Germinal center (tissue), 1 donor: ENCODE measurements around the gene CDKN1B.

Source experiments
- DNase-seq: peaks from one replicate; pipeline ENCODE4 v3.0.0; 2012; ENCODE audit warnings: mixed read lengths, low spot score

CDKN1B gene

DNA sequence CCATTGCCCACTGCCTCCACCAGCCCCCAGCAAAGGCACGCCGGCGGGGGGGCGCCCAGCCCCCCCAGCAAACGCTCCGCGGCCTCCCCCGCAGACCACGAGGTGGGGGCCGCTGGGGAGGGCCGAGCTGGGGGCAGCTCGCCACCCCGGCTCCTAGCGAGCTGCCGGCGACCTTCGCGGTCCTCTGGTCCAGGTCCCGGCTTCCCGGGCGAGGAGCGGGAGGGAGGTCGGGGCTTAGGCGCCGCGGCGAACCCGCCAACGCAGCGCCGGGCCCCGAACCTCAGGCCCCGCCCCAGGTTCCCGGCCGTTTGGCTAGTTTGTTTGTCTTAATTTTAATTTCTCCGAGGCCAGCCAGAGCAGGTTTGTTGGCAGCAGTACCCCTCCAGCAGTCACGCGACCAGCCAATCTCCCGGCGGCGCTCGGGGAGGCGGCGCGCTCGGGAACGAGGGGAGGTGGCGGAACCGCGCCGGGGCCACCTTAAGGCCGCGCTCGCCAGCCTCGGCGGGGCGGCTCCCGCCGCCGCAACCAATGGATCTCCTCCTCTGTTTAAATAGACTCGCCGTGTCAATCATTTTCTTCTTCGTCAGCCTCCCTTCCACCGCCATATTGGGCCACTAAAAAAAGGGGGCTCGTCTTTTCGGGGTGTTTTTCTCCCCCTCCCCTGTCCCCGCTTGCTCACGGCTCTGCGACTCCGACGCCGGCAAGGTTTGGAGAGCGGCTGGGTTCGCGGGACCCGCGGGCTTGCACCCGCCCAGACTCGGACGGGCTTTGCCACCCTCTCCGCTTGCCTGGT lies at the start of gene CDKN1B:
Gene CDKN1B, plus strand, starts transcription at position 576 of the 793 bp plus-strand sequence. CDS start 472 bp downstream, outside the sequence.
- peak; percentile 87 for DNase-seq

DNA sequence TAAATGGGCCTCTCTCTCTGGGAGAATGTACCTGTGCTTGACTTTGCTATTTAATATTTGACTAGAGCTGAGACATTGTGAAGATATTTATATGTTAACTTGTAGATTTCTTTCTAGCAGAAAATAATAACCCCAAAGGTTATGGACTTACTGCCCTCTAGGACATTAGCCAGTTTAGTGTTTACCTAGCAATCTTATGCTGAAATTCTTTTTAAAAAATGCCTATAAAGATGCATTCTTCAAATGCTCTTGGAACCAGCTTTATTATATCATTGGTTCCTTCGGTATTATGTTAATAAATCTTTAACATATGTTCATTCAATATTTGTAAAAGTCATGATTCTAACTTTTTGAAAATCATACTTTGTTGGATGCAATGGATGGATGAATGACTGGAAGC lies 49.2 kb upstream of the CDKN1B start:
- DNase-seq = no peak

DNA sequence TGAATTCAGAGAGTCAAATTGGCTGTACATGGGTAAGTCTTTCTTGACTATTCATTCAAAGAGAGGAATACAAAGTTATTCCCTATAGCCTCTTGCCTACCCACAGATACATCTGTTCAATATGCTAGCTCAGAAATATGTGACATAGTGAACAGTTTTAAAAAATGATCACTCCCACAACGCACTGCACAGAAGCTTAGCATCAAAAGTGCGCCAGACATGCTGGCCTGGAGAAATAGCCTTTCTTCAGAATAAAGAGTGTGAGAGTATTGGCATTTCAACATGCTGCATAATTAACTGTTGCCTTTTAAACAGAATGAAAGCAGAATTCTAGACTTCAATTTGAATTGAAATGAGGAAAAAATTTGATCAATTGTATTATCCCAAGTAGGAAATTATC lies 48.1 kb upstream of the CDKN1B start:
- no peak for DNase-seq

DNA sequence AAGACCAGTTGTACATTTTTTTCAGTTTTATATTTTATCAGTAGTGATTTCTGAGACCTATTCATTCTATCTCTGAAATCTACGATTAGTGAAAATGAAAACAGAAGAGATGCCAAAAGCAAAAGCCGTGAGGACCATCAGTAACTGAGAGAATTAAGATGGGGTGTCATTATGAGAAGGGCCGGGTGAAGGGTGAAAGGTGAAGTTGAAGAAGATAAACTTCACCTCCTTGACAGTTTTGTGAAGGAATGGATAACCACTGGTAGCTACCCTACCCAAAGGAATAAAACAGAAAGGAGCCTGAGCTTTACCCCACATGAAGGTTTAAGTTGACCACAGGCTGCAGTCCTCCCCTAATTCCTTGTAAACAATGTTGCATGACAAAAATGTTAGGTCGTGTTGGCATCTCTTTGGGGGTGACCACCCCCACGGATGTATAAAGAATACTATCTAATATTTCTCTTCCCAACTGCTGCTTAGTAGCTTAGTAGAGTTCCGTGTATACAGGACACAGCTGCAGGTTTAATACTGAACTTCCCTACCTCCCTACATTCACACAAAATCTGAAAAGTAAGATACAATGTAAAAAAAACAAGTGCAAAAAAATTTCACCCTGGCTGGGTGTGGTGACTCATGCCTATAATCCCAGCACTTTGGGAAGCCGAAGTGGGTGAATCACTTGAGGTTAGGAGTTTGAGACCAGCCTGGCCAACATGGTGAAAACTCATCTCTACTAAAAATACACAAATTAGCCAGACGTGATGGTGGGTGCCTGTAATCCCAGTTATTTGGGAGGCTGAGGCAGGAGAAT lies 45.1 kb upstream of the CDKN1B start:
- DNase-seq = no peak

DNA sequence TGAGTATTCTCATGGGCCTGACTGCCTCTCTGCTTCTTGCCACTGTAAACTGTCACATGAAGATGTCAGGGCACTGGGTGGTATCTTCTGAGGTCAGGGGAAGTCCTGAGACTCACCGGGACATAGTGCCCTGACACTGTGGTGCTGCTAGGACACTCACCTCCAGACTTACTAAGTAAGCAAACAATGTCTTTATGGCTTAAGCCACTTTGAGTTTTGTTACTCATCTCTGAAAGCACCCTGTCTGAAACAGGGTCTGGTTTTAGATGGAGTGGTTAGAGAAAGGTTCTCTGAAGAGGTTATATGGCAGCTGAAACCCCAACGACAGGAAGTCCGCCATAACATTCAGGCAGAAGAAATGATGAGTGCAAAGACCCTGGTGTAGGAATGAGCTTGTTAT lies 43.9 kb upstream of the CDKN1B start:
- no peak for DNase-seq

DNA sequence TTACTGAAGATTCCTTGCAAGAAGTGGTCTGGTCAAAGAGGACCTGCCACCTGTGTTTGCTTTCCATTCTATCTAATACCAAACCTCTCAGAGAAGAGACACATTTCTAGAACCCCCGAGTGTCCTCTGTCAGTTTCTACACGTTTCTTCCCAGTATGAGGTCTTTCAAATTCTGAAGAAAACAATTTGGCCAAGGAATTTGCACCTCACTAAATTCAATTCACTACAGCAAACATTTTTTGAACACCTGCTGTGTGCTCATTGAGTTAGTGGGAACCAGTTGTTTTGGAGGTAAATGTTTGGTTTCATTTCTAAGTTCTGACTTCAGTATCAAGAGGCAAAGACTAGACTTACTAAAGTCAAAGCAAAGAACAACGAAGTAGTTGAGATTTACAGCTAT lies 40.6 kb upstream of the CDKN1B start:
- DNase-seq = no peak

DNA sequence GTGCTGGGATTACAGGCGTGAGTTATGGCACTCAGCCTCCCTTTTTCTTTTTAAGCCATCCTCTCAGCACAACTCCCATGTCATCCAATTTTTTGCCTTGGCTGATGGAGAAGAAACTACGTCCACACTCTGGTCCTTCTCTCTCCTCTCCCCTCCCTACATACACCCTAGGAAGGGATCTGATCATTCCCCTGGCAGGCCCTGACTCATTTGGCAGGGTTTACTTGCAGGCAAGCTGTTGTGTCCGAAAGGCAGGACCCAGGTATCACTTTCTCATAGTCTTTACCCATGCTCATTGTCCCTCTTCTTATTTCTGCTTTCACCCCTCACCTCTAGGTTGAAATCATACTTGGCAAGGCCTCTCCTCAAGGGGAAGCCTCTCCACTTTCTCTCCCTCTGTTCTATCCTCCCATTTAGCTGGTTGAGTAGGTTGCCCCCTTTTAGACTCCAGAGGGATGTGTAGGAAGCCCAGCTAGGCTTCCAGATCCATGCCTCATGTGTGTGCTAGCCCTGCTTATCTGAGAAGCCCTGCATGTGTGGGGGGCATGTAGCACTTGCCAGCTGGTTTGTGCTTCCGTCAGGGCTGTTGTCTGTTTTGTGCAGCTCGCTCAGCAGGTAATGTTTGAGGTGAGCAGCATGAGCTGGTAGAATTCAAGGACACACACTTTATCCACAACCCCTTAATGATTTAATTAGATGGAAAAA lies 36.0 kb upstream of the CDKN1B start:
- no peak for DNase-seq

DNA sequence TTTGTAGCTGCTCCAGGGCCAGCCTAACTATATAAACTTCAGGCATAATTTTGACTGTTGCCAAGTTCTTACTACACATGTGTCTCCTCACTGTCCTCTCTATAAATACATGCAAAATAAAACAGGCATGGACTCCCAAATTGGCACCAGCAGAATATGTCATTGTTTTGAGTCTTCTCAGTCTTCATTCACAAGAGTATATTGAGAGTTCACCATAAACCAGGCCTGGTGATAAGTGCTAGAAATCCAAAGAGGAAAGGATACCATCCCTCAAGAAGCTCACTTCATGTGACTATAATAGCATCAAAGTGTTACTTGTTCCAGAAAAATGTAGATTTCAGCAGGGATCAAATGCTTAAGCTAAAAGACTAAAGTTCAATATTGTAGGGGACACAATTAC lies 34.9 kb upstream of the CDKN1B start:
- DNase-seq = no peak

DNA sequence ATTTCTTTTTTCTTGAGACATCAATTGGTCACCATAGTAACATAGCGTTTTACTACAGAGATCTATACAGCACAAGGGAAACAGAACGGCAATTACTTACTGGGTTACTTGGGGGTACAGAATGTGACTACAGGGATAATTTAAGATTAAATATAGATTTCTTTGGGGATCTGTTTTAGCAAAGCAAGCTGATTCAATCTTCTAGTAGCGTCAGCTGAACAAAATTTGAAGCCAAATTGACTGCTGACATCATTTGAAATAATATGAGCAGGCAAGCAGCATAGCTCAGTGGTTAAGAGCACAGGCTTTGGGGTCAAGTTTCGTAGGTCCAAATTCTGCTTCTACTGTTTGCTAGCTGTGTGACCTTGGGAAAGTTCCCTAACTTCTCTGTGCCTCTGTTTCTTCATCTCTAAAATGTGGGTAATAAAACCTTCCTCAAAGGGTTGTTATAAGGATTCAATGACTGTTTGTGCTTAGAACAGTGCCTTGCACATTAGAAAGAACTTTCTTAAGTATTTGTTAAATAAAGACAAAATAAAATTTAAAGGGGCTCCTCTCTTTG lies 34.0 kb upstream of the CDKN1B start:
- DNase-seq = no peak

DNA sequence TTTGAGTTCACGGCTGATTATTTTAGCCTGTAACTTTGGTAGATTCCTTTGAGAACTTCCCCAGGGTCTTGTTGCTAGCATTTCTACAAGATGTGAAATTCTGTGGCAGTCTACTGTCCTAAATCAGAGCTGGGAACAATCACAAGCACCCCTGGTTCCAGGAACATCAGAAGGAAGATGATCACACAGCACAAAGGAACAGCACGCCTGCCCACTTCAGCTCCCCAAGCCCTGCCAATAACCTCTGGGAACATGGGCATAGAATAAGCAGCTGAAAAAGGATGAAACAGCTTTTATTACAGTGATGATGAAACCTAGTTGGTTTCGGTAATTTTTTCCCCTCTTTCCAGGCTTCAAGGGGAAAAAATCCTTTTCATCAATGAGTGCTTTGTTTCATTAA lies 33.4 kb upstream of the CDKN1B start:
- DNase-seq = no peak

DNA sequence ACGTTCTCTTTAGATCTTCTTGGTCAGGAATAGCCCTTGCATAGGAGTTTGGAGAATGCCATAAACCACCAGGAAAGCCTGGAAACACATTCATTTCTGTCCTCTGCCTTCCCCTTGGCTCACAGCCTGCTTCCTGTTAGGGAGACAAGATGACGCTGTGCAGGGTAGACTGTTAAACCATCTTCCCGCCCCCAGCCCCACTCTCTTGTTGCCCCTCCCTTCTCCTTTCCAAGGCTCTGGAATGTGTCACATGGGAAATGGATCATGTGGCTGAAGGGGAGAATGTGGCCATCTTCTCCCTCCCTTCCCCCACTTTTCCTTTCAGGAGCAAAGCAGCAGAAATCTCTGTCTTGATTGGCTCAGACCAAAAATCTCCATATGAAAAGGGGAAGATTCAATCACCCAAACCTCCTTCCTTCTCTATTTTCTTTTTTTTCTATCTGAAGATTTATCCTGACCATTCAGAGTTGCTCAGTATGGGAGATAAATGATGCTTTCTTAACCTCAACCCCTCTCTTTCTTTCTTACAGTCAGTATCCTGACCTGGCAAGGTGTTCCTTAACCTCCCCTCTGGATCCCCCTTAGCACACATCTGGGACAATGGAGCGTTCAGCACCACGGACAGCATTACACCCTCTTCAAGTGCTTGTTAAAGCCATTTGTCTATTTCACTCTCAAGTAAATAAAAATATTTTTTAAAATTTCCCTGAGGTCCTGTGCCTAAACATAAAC lies 32.6 kb upstream of the CDKN1B start:
- DNase-seq = no peak

DNA sequence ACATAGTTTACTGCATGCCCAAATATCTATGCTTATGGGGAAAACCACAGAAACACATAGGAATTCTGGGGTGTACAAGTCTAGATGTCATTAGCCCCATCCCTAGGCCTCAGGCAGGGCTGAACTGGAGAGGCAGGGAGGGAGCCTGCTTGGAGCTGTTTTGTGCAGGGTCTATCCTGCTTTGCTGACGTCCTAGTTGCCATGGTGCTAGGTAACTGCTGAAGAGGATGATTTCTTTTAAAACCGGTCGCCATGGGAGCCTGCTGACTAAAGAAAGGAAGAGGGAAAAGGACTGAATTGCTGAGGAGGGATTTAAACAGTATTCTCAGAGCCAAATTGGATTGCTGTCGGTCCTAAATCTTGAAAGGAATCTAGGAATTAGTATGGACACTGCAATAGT lies 31.9 kb upstream of the CDKN1B start:
- DNase-seq = no peak

DNA sequence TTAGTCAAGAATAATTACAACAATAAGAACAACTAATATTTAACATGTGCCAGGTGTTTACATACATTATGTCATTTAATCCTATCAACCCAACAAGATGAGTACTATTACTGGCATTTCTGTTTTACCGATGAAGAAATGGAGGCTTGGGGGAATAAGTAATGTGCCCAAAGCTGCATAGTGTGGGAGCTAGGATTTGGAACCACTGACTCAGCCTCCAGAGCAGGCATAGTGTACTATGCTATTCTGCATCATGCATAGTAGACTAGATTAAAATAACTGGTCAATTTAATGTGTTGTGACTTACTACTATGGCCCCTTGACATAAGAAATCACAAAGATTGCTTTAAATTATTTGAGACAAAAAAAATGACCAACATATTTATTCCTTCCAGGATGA lies 30.7 kb upstream of the CDKN1B start:
- DNase-seq = no peak

DNA sequence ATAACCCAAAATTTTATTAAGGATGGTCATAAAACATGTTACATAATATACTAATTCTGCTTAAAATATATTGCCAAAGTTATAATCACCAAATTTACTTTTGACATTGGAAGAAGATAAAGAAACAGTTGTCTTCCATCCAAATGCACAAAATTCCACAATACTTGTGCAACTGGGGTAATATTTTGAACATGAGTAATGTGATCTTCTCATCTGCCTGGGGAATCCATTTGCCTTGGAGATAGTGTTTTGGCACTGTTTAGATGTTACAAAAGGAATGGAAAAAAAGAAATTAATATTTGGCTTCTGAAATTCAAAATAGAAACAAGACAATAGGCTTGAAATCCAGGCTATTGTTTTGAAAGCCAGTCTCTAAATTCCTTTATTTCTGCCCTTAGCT lies 30.2 kb upstream of the CDKN1B start:
- no peak for DNase-seq

DNA sequence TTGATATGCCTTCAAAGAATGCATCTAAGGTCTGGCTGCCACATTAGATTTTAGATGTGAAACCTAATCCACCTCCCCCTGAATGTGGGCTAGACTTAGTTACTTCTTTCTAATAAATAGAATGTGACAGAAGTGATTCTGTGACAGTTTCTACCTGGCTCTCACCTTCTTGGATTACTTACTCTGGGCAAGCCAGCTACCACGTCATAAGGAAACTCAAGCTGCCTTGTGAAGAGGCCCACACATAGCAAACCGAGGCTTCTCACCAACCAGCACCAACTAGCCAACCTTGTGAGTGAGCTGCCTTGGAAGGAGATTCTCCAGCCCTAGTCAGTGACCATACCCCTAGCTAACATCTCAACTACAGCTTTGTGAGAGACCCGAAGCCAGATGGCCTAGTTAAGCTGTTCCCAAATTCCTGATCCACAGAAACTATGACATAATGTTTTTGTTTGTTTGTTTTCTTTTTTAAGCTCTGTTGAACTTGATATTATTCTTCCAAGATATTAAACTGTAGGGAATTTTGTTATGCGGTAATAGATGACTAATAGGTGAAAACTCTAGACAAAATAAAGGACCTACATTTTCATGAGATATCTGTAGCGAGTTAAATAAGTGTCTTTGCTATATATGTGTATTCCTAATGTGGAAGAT lies 27.4 kb upstream of the CDKN1B start:
- no peak for DNase-seq

DNA sequence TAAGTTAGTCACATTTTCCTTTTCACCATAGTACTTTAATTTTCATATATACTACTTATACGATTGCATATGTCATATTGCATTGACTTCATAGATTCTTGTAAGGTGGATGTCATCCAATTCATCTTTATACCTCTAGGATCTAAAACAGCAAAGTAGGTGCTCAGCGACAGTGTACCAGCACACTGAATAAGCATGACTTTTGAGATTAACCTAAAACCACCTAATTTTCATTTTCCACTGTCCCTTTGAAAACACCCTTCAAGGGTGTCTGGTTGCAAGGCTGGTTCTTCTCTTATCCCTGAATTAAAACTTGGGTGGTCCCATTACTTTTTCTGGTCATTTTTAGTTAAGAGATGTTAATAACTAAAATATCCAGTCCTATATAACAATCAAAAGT lies 25.6 kb upstream of the CDKN1B start:
- peak; percentile 23 for DNase-seq

DNA sequence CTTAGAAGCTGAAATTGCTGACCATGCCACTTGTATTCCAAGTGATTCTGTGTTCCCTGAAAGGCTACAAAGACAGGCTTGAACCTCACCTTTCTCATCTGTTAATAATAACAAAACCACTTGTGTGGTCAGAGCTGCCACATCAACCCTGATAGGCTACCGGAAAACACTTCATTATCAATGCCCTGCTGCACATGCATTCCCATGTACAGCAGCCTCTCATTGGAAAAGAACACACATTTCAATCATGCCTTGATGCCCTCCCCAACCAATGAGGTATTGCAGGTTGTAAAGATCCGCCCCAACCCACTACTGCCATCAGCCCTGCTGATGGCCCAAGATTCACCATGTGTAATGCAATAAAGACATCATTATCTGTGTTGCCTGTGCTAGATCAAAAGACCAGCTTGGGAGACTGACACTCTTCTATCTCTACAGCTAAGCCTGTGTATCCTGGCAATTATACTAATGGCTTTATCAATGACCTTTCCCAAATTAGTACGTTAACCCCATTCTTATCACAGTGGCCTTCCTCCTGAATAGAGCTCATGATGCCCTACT lies 24.0 kb upstream of the CDKN1B start:
- DNase-seq = no peak

DNA sequence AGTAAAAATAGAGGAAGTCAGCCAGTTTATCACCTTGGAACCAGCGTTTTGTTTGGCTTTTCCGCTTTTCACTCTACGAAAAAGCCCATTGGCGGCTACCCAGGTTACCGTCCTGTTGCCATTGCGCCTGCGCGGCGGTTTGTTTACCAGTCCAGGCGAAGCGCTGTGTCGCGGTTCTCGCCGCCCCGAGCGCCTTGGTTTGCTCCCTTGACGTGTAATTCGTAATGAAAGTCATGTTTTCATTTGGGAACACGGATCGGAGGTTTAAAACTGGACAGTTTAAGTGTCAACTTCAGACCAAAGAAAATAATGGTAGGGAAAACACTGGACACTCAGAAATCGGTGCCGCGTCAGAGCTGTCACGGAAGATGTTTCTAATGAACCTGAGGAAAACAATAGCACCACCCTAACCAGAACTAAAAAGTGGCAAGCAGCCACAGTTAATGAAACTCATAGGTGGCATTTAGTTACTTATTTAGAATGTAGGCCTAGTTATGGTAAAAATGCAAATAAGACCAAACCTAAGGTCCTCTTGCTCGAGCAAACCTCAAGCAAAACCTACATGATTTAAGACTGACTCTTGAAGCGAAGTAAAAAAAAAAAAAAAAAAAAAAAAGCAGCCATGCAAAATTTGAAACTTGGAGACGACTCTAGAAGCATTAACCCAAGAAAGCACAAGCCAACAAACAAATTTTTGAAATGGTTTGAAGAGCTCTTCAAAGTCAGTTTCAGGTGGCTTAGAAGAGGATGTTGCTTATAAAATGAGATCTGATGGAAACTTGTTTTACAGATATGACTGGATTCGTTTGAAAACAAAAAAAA lies 20.4 kb upstream of the CDKN1B start:
- DNase-seq = peak; percentile 89

DNA sequence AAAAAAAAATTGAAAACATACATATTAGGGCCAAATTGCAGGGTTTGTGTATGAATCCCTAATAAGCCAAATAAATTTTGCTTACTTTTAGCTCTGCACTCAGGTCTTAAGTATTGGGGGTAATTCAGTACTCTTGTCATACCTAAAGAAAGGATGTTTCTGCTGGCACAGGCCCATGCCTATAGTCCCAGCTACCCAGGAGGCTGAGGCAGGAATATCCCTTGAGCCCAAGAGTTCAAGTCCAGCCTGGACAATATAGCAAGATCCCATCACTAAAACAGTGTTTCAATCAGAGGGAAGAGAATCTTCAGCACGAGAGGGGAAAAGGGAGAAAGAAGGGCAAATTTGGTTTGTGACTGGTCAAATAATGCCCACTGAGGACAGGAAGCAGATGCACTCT lies 17.8 kb upstream of the CDKN1B start:
- DNase-seq = no peak

DNA sequence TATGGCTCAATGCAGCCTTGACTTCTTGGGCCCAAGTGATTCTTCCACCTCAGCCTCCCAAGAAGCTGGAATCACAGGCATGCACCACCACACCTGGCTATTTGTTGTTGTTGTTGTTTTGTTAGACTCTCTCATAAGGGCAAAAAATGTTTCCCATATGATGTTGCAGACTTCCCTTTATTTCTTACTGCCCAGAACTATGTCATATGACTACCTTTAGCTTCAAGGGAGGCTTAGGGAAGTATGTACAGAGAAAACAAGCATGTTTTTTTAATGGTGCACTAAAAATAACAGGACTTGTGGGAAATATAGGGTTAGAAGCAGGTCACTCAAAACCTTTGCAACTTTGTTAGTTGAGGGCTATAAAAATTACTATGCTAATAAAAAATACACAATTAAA lies 16.9 kb upstream of the CDKN1B start:
- no peak for DNase-seq
